Naive thymus-derived CD4-positive, alpha-beta T cell (primary cell): ENCODE data around the gene CWC27. TPM values are rescaled to one million over a fixed set of nuclear protein-coding genes. Genes with fewer than 3 reads are reported as not detected.
"Not testable (repeated sequence)": the region's sequence is repeated elsewhere in the genome, so short reads cannot be mapped to it uniquely, and the experiment has no call there.

Source experiments
- ATAC-seq: fragments of 150-1000 bp; cut with Tn5 transposase; 2 replicates; pipeline ENCODE4 v1.10.0; 2021; ENCODE audit warnings: mild to moderate bottlenecking, moderate library complexity
- CTCF ChIA-PET: fragments of 350-600 bp; sonication (Branson Sonifier 250); formaldehyde crosslinking; loops from one replicate; lab custom pipeline; 2021; ENCODE audit warnings: antibody characterized with exemption; lab: Charles Lee
- POLR2A ChIA-PET: fragments of 350-600 bp; sonication (Branson Sonifier 250); formaldehyde crosslinking; loops from one replicate; lab custom pipeline; 2021; ENCODE audit warnings: antibody characterized with exemption, inconsistent platforms; lab: Charles Lee
- DNase-seq, 9 donors: peaks; one replicate each; pipeline versions ENCODE4 v3.0.0 to v3.0.0-alpha.2; 2020 to 2022; ENCODE audit warnings: mixed read lengths in 1 of 9
- H3K27ac ChIP-seq: one replicate; pipeline ENCODE4 v1.7.0; 2013; ENCODE audit warnings: mild to moderate bottlenecking, low read depth, low read length, moderate library complexity
- H3K27me3 ChIP-seq, 2 donors: one replicate each; pipeline ENCODE4 v1.7.0; 2013; ENCODE audit warnings: low read length in 2 of 2, mild to moderate bottlenecking in 2 of 2, moderate library complexity in 2 of 2; ENCODE audit not compliant: control insufficient read depth in 2 of 2, insufficient read depth in 2 of 2
- H3K36me3 ChIP-seq, 3 experiments: 1 replicate in 2 of 3; 2 replicates in 1 of 3; pipeline ENCODE4 v1.7.0; 2013; ENCODE audit warnings: low read length in 3 of 3, mild to moderate bottlenecking in 3 of 3, moderate library complexity in 1 of 3; ENCODE audit not compliant: insufficient read depth in 3 of 3, control insufficient read depth in 2 of 3
- H3K4me1 ChIP-seq, 2 donors: one replicate each; pipeline ENCODE4 v1.7.0; 2013; ENCODE audit warnings: low read length in 2 of 2, mild to moderate bottlenecking in 2 of 2, moderate library complexity in 1 of 2; ENCODE audit not compliant: control insufficient read depth in 2 of 2, insufficient read depth in 2 of 2
- H3K4me3 ChIP-seq: 2 replicates; pipeline ENCODE4 v1.7.0; 2013; ENCODE audit warnings: mild to moderate bottlenecking, low read length
- H3K9me3 ChIP-seq, 3 experiments: 1 replicate in 2 of 3; 2 replicates in 1 of 3; pipeline ENCODE4 v1.7.0; 2013; ENCODE audit warnings: low read length in 3 of 3; ENCODE audit not compliant: control insufficient read depth in 2 of 3
- H3K27ac Mint-ChIP-seq, 9 donors: one replicate each; pipeline ENCODE4 v1.8.0; 2020 to 2022; ENCODE audit warnings: mixed read lengths in 9 of 9, mild to moderate bottlenecking in 8 of 9, moderate library complexity in 5 of 9, inconsistent platforms in 2 of 9
- H3K27me3 Mint-ChIP-seq, 5 donors: one replicate each; pipeline ENCODE4 v1.8.0; 2021 to 2022; ENCODE audit warnings: mixed read lengths in 5 of 5, mild to moderate bottlenecking in 1 of 5
- H3K36me3 Mint-ChIP-seq, 5 donors: one replicate each; pipeline ENCODE4 v1.8.0; 2020 to 2022; ENCODE audit warnings: mixed read lengths in 5 of 5, mild to moderate bottlenecking in 3 of 5, inconsistent platforms in 1 of 5
- H3K4me1 Mint-ChIP-seq, 7 donors: one replicate each; pipeline ENCODE4 v1.8.0; 2020 to 2022; ENCODE audit warnings: mixed read lengths in 7 of 7, mild to moderate bottlenecking in 3 of 7, inconsistent platforms in 1 of 7
- H3K4me3 Mint-ChIP-seq, 10 donors: one replicate each; pipeline ENCODE4 v1.8.0; 2020 to 2022; ENCODE audit warnings: mild to moderate bottlenecking in 10 of 10, mixed read lengths in 10 of 10, moderate library complexity in 6 of 10, inconsistent platforms in 2 of 10
- H3K9me3 Mint-ChIP-seq, 11 donors: one replicate each; pipeline ENCODE4 v1.8.0; 2020 to 2022; ENCODE audit warnings: mixed read lengths in 11 of 11, mild to moderate bottlenecking in 4 of 11, inconsistent platforms in 1 of 11, moderate library complexity in 1 of 11
- intact Hi-C, 2 donors: fragments of 100-400 bp; cut with micrococcal nuclease; formaldehyde crosslinking; loops; one replicate each; pipeline ENCODE4 v1.15.1; 2023
- polyA plus RNA-seq, 2 donors: library from polyadenylated mRNA; unstranded; fragments of 300-500 nt; fragmentation: Illumina TruSeq; gene quantifications; one replicate each; pipeline ENCODE4 v1.2.3, GENCODE V29; 2021
- total RNA-seq, 6 experiments: library from RNA in 5 of 6; stranded (reverse) in 5 of 6; gene quantifications; 1 replicate in 5 of 6; 2 replicates in 1 of 6; pipeline ENCODE4 v1.2.3 and lab custom pipeline; 2021 to 2026

Gene CWC27
- total and polyA plus RNA-seq, 7 experiments from 2014 or later: 17.8 to 41.8 (median 21.1) TPM

GRCh38 chr5:64811050-64811640 is 42.4 kb downstream of the CWC27 start:
- no peaks in the 10 kb centered on the region for H3K9me3 ChIP-seq
- POLR2A ChIA-PET: no interaction called here
- no peak overlapping the region for H3K27ac ChIP-seq
- H3K36me3 ChIP-seq: peaks cover 0 to 22% (median 3%) of the 10 kb centered on the region in 3 experiments
- Mint-ChIP-seq H3K4me3 (no peak overlapping the region), H3K27ac (peak overlapping the region in 1 of 9 donors; percentile 33), H3K9me3 (no peaks in the 10 kb centered on the region), H3K4me1 (peaks cover 0 to 3% (median 0%) of the 10 kb centered on the region in 7 donors), H3K27me3 (no peaks in the 10 kb centered on the region), H3K36me3 (peaks cover 0 to 39% (median 9%) of the 10 kb centered on the region in 5 donors)
- intact Hi-C loops: loop anchor here (1.0 to 5.0 kb wide), 6 partner anchors 226 to 777 kb away; partner anchors contain the start of genes CENPK (in 1 of the 2) and PPWD1 (in 1 of the 2)
- CTCF ChIA-PET: interaction anchor here (1.1 to 3.4 kb wide), 5 partner anchors 18 to 675 kb away, joined by 3 to 26 read pairs (median 4); partner anchors contain the start of gene ADAMTS6
- no peaks in the 10 kb centered on the region for H3K4me1 ChIP-seq
- no peaks in the 10 kb centered on the region for H3K27me3 ChIP-seq
- peak; percentile 50 for ATAC-seq
- H3K4me3 ChIP-seq: no peak overlapping the region
- peak in 7 of 9 donors; percentile 1 to 38 (median 21) for DNase-seq

- ChIA-PET POLR2A (no interaction called here), CTCF (no interaction called here)
- Histone ChIP-seq H3K9me3 (no peaks in the 10 kb centered on the region), H3K27ac (no peak overlapping the region), H3K4me3 (no peak overlapping the region), H3K36me3 (peaks cover 0 to 16% (median 0%) of the 10 kb centered on the region in 3 experiments), H3K4me1 (no peaks in the 10 kb centered on the region), H3K27me3 (no peaks in the 10 kb centered on the region)
- intact Hi-C loops: loop anchor here (2.0 to 5.0 kb wide), 3 partner anchors 223 to 288 kb away; no protein-coding TSS in a partner anchor
- Mint-ChIP-seq H3K9me3 (no peaks in the 10 kb centered on the region), H3K27ac (no peak overlapping the region), H3K4me1 (peaks cover 0 to 7% (median 0%) of the 10 kb centered on the region in 7 donors), H3K36me3 (peaks cover 0 to 33% (median 6%) of the 10 kb centered on the region in 5 donors), H3K27me3 (no peaks in the 10 kb centered on the region), H3K4me3 (no peak overlapping the region)
- DNase-seq: no peak
- no peak for ATAC-seq
These were observed 45.3 kb downstream of the CWC27 start for GRCh38 chr5:64814073-64814472.

GRCh38 chr5:64818245-64818644 is 49.5 kb downstream of the CWC27 start:
- intact Hi-C loops: no loop called here
- POLR2A ChIA-PET: no interaction called here
- peaks cover 7 to 21% (median 13%) of the 10 kb centered on the region in 7 donors for H3K4me1 Mint-ChIP-seq
- H3K27ac Mint-ChIP-seq: no peak overlapping the region
- H3K36me3 Mint-ChIP-seq: peaks cover 6 to 36% (median 14%) of the 10 kb centered on the region in 5 donors
- no peak overlapping the region for H3K4me3 Mint-ChIP-seq
- Histone ChIP-seq H3K4me3 (no peak overlapping the region), H3K36me3 (peaks cover 0 to 20% (median 0%) of the 10 kb centered on the region in 3 experiments), H3K27ac (no peak overlapping the region), H3K4me1 (no peaks in the 10 kb centered on the region), H3K27me3 (no peaks in the 10 kb centered on the region), H3K9me3 (no peaks in the 10 kb centered on the region)
- no peak for DNase-seq
- CTCF ChIA-PET: no interaction called here
- H3K9me3 Mint-ChIP-seq: no peaks in the 10 kb centered on the region
- H3K27me3 Mint-ChIP-seq: no peaks in the 10 kb centered on the region
- ATAC-seq: no peak

GRCh38 chr5:64819345-64819744 is 50.6 kb downstream of the CWC27 start:
- H3K36me3 ChIP-seq: peaks cover 0 to 17% (median 0%) of the 10 kb centered on the region in 3 experiments
- Mint-ChIP-seq H3K36me3 (peaks cover 6 to 28% (median 14%) of the 10 kb centered on the region in 5 donors), H3K4me1 (peaks cover 7 to 18% (median 13%) of the 10 kb centered on the region in 7 donors)
- H3K27ac Mint-ChIP-seq, H3K27ac ChIP-seq, ATAC-seq, H3K4me1 ChIP-seq, H3K9me3 ChIP-seq, H3K4me3 ChIP-seq, H3K27me3 Mint-ChIP-seq, POLR2A ChIA-PET, DNase-seq, H3K27me3 ChIP-seq, H3K4me3 Mint-ChIP-seq, H3K9me3 Mint-ChIP-seq, intact Hi-C loops: not testable (repeated sequence)
- CTCF ChIA-PET: interaction anchor here (0.5 kb wide), 1 partner anchor 418 kb away, joined by 7 read pairs; no protein-coding TSS in a partner anchor

GRCh38 chr5:64822320-64822719 is 53.6 kb downstream of the CWC27 start:
- ATAC-seq (no peak), DNase-seq (no peak)
- Histone ChIP-seq H3K27me3 (no peaks in the 10 kb centered on the region), H3K36me3 (peaks cover 0 to 8% (median 0%) of the 10 kb centered on the region in 3 experiments), H3K9me3 (no peaks in the 10 kb centered on the region), H3K27ac (no peak overlapping the region), H3K4me1 (no peaks in the 10 kb centered on the region), H3K4me3 (no peak overlapping the region)
- intact Hi-C loops: no loop called here
- ChIA-PET CTCF (no interaction called here), POLR2A (no interaction called here)
- peak overlapping the region in 2 of 9 donors; percentile 9 to 39 for H3K27ac Mint-ChIP-seq
- H3K27me3 Mint-ChIP-seq: no peaks in the 10 kb centered on the region
- peaks cover 0 to 14% (median 14%) of the 10 kb centered on the region in 7 donors for H3K4me1 Mint-ChIP-seq
- peaks cover 0 to 16% (median 11%) of the 10 kb centered on the region in 5 donors for H3K36me3 Mint-ChIP-seq
- H3K4me3 Mint-ChIP-seq: no peak overlapping the region
- H3K9me3 Mint-ChIP-seq: no peaks in the 10 kb centered on the region

GRCh38 chr5:64826541-64826940 is 57.8 kb downstream of the CWC27 start:
- POLR2A ChIA-PET: no interaction called here
- H3K9me3 ChIP-seq: no peaks in the 10 kb centered on the region
- H3K36me3 Mint-ChIP-seq: peaks cover 5 to 40% (median 25%) of the 10 kb centered on the region in 5 donors
- H3K27ac Mint-ChIP-seq: no peak overlapping the region
- H3K27me3 Mint-ChIP-seq: no peaks in the 10 kb centered on the region
- H3K4me3 ChIP-seq: no peak overlapping the region
- H3K4me3 Mint-ChIP-seq: no peak overlapping the region
- ATAC-seq: no peak
- CTCF ChIA-PET: no interaction called here
- peaks cover 0 to 2% (median 0%) of the 10 kb centered on the region in 11 donors for H3K9me3 Mint-ChIP-seq
- H3K4me1 Mint-ChIP-seq: peaks cover 0 to 11% (median 10%) of the 10 kb centered on the region in 7 donors
- no peak overlapping the region for H3K27ac ChIP-seq
- intact Hi-C loops: no loop called here
- H3K36me3 ChIP-seq: peaks cover 0 to 10% (median 0%) of the 10 kb centered on the region in 3 experiments
- H3K4me1 ChIP-seq: no peaks in the 10 kb centered on the region
- no peak for DNase-seq
- no peaks in the 10 kb centered on the region for H3K27me3 ChIP-seq
